HFFc6 (cell line): ENCODE measurements around the gene ABCA7. TPM values are rescaled to one million over a fixed set of nuclear protein-coding genes. Genes with fewer than 3 reads are reported as not detected.

Experiments used
- DNase-seq: peaks from one replicate; pipeline ENCODE4 v3.0.0-alpha.2; 2018
- H3K27ac Mint-ChIP-seq: 2 replicates; pipeline ENCODE4 v1.8.0; 2020; ENCODE audit warnings: mild to moderate bottlenecking, mixed read lengths
- H3K27me3 Mint-ChIP-seq: 2 replicates; pipeline ENCODE4 v1.8.0; 2021; ENCODE audit warnings: mild to moderate bottlenecking, moderate library complexity, mixed read lengths; ENCODE audit not compliant: insufficient read depth
- H3K36me3 Mint-ChIP-seq: 2 replicates; pipeline ENCODE4 v1.8.0; 2021; ENCODE audit warnings: low read depth, mixed read lengths
- H3K4me1 Mint-ChIP-seq: 2 replicates; pipeline ENCODE4 v1.8.0; 2020; ENCODE audit warnings: low read depth, mixed read lengths
- H3K4me3 Mint-ChIP-seq: 2 replicates; pipeline ENCODE4 v1.8.0; 2020; ENCODE audit warnings: mild to moderate bottlenecking, moderate library complexity, mixed read lengths
- H3K9me3 Mint-ChIP-seq: 2 replicates; pipeline ENCODE4 v1.8.0; 2020; ENCODE audit warnings: mild to moderate bottlenecking, mixed read lengths
- CTCF ChIP-seq: fragments of 200-600 bp; sonication (generic); IDR thresholded peaks from 2 replicates; pipeline ENCODE4 v1.5.0; 2021; ENCODE audit warnings: antibody characterized with exemption, mild to moderate bottlenecking
- total RNA-seq, 6 experiments: library from RNA; stranded (reverse); fragmentation: NEBNext Ultra II Directional; extraction: Animal tissue kit (Norgen Biotek cat#: 25700); gene quantifications; 2 replicates in 1 of 6; 3 replicates in 5 of 6; pipeline ENCODE4 v1.2.3, GENCODE V29; 2021

The ABCA7 gene
- total RNA-seq, 6 experiments from 2014 or later = 4.6 to 8.1 (median 6.6) TPM

GRCh38 chr19:991932-992669 is 47.8 kb upstream of the ABCA7 start:
- no peak overlapping the region for H3K27ac Mint-ChIP-seq

GRCh38 chr19:992670-993055 is 47.2 kb upstream of the ABCA7 start:
- DNase-seq = no peak
- Mint-ChIP-seq H3K27me3 (peaks cover 13% of the 10 kb centered on the region), H3K4me1 (peaks cover 5% of the 10 kb centered on the region; the same call in 1 of the 2 replicates), H3K36me3 (peaks cover 4% of the 10 kb centered on the region; the same call in 1 of the 2 replicates), H3K9me3 (no peaks in the 10 kb centered on the region), H3K27ac (no peak overlapping the region), H3K4me3 (no peak overlapping the region)
- TF ChIP-seq CTCF = no peak

More at GRCh38 chr19:991932-992669, 47.8 kb upstream of the ABCA7 start:
- TF ChIP-seq CTCF = no peak
- no peaks in the 10 kb centered on the region for H3K9me3 Mint-ChIP-seq
- H3K4me3 Mint-ChIP-seq = no peak overlapping the region
- no peak for DNase-seq
- peaks cover 5% of the 10 kb centered on the region; the same call in 1 of the 2 replicates for H3K4me1 Mint-ChIP-seq
- H3K27me3 Mint-ChIP-seq = peaks cover 11% of the 10 kb centered on the region
- peaks cover 4% of the 10 kb centered on the region; the same call in 1 of the 2 replicates for H3K36me3 Mint-ChIP-seq

GRCh38 chr19:993361-993830 is 46.5 kb upstream of the ABCA7 start:
- no peak for DNase-seq
- Mint-ChIP-seq H3K4me1 (peaks cover 5% of the 10 kb centered on the region; the same call in 1 of the 2 replicates), H3K27ac (no peak overlapping the region), H3K36me3 (peaks cover 4% of the 10 kb centered on the region; the same call in 1 of the 2 replicates), H3K4me3 (no peak overlapping the region), H3K9me3 (no peaks in the 10 kb centered on the region), H3K27me3 (peaks cover 16% of the 10 kb centered on the region)
- 0 out of 2 replicates have a peak, but pooled peaks have one; percentile 7 for TF ChIP-seq CTCF

- Mint-ChIP-seq H3K36me3 (peaks cover 4% of the 10 kb centered on the region; the same call in 1 of the 2 replicates), H3K9me3 (no peaks in the 10 kb centered on the region), H3K4me1 (peaks cover 5% of the 10 kb centered on the region; the same call in 1 of the 2 replicates), H3K4me3 (no peak overlapping the region), H3K27ac (no peak overlapping the region), H3K27me3 (peaks cover 19% of the 10 kb centered on the region)
- no peak for DNase-seq
- TF ChIP-seq CTCF = no peak
These were observed 46.0 kb upstream of the ABCA7 start for GRCh38 chr19:993831-994393.

- Mint-ChIP-seq H3K36me3 (peaks cover 4% of the 10 kb centered on the region; the same call in 1 of the 2 replicates), H3K27me3 (peaks cover 21% of the 10 kb centered on the region), H3K27ac (no peak overlapping the region), H3K9me3 (no peaks in the 10 kb centered on the region), H3K4me3 (no peak overlapping the region), H3K4me1 (peaks cover 5% of the 10 kb centered on the region; the same call in 1 of the 2 replicates)
- no peak for DNase-seq
- no peak for TF ChIP-seq CTCF
These were observed 45.4 kb upstream of the ABCA7 start for GRCh38 chr19:994516-994915.
